Activated naive CD8-positive, alpha-beta T cell treated with anti-CD3 and anti-CD28 coated beads for 36 hours (primary cell): ENCODE measurements around the gene ELMOD1. TPM values are rescaled to one million over a fixed set of nuclear protein-coding genes. Genes with fewer than 3 reads are reported as not detected.
"Not testable (repeated sequence)": the region's sequence is repeated elsewhere in the genome, so short reads cannot be mapped to it uniquely, and the experiment has no call there.

Source experiments
- DNase-seq: peaks from one replicate; pipeline ENCODE4 v3.0.0; 2021
- H3K27ac Mint-ChIP-seq: one replicate; pipeline ENCODE4 v1.8.0; 2022; ENCODE audit warnings: mild to moderate bottlenecking, moderate library complexity, mixed read lengths
- H3K27me3 Mint-ChIP-seq: one replicate; pipeline ENCODE4 v1.8.0; 2022; ENCODE audit warnings: mild to moderate bottlenecking, mixed read lengths
- H3K36me3 Mint-ChIP-seq: one replicate; pipeline ENCODE4 v1.8.0; 2021; ENCODE audit warnings: mild to moderate bottlenecking, mixed read lengths
- H3K4me1 Mint-ChIP-seq: one replicate; pipeline ENCODE4 v1.8.0; 2021; ENCODE audit warnings: mixed read lengths
- H3K4me3 Mint-ChIP-seq: one replicate; pipeline ENCODE4 v1.8.0; 2022; ENCODE audit warnings: mild to moderate bottlenecking, moderate library complexity, mixed read lengths
- H3K9me3 Mint-ChIP-seq: one replicate; pipeline ENCODE4 v1.8.0; 2022; ENCODE audit warnings: mixed read lengths
- total RNA-seq, 2 experiments: library from RNA; stranded (reverse); gene quantifications; one replicate each; pipeline ENCODE4 v1.2.3, GENCODE V29; 2021

The ELMOD1 gene
- total RNA-seq, 2 experiments from 2014 or later: not detected

DNA sequence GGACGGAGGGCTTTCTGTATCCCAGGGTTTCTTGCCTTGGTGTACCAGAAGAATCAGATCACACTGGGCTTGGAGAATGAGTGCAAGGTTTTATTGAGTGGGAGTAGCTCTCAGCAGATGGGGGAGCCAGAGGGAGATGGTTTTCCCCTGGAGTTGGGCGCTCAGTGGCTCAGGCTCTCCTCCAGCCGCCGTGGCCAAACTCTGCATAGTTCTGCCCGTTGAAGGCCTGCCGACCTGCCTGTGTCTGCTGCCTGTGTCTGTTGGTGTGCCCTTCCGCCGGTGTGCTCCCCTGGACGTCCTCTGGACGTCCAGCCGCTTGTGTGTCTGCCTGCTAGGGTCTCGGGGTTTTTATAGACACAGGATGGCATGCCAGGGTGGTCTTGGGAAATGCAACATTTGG lies 20.9 kb upstream of the ELMOD1 start:
- H3K4me3 Mint-ChIP-seq: no peak overlapping the region
- no peaks in the 10 kb centered on the region for H3K36me3 Mint-ChIP-seq
- peaks cover 16% of the 10 kb centered on the region for H3K4me1 Mint-ChIP-seq
- peaks cover 7% of the 10 kb centered on the region for H3K27me3 Mint-ChIP-seq
- no peak overlapping the region for H3K27ac Mint-ChIP-seq
- H3K9me3 Mint-ChIP-seq: no peaks in the 10 kb centered on the region
- no peak for DNase-seq

DNA sequence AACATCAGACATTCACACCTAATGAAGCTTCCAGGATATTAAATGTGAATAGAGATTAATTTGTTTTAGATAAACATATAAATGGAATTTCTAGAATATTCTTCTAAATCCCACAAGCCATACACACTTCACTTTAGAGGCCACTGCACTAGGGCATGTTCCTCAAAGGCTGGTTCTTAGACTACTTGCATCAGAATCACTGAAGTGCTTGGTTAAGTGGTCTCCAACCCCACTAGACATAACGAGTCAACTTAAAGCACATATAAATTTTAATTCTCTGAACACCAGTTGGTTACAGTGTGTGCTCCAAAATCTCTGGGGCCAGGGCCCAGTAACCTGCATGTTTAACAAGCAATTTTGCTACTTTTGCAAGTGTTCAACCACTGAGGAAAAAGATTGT lies 17.5 kb upstream of the ELMOD1 start:
- Mint-ChIP-seq H3K9me3 (no peaks in the 10 kb centered on the region), H3K27me3 (peaks cover 7% of the 10 kb centered on the region), H3K27ac (no peak overlapping the region), H3K36me3 (no peaks in the 10 kb centered on the region), H3K4me1 (peaks cover 7% of the 10 kb centered on the region), H3K4me3 (no peak overlapping the region)
- no peak for DNase-seq

DNA sequence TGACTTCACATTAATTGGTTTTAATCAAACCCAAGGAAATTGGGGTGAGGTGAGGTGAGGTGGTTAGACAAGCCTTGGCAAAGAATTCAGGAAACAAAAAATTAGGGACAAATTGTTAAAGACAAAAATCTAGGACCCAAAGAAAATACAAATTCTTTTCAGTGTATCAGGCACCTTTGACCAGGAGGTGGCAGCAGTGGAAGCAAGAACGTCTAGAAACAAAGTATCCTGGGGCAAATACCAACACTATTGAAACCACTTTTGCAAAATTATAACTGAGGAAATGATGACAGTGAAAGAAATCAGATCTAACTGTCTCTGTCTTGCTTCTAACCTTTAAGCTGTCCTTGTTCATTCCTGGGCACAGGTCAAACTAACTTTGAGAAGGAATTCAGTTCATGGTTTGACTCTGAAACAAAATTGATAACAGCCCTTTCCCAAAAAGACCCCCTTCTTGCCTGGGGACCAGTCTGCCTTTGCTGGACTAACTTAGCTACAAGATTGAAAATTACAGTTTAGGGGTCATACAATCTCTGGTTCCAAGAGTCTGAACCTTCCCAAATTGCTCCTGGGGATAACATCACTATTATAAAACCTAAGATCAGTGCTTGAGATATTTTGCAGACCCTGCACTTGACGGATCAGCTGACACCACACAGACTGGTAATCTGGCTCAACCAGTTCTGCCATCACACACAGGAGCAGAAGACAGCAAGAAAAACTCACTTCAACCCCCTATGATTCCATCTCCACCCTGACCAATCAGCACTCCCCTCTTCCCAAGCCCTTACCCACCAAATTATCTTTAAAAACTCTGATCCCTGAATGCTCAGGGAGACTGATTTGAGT lies 14.2 kb upstream of the ELMOD1 start:
- H3K9me3 Mint-ChIP-seq, H3K4me1 Mint-ChIP-seq, H3K36me3 Mint-ChIP-seq, H3K27ac Mint-ChIP-seq, H3K4me3 Mint-ChIP-seq: not testable (repeated sequence)
- DNase-seq: peak; percentile 25
- peaks cover 16% of the 10 kb centered on the region for H3K27me3 Mint-ChIP-seq

DNA sequence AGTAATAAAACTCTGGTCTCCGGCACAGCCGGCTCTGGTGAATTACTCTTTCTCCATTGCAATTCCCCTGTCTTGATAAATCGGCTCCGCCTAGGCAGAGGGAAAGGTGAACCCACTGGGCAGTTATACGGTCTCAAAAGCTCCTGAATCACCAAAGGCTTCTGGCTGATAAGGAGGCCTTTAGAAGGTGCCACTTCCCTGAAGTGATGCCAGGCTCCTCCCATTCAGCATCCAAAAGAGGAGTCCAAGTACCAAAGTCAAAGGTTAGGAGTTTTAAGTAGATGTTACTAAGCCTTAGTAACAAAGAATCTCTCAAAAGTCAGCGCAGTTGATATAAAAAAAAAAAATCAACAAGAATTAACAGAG lies 13.6 kb upstream of the ELMOD1 start:
- H3K9me3 Mint-ChIP-seq: peaks cover 5% of the 10 kb centered on the region
- H3K36me3 Mint-ChIP-seq: no peaks in the 10 kb centered on the region

DNA sequence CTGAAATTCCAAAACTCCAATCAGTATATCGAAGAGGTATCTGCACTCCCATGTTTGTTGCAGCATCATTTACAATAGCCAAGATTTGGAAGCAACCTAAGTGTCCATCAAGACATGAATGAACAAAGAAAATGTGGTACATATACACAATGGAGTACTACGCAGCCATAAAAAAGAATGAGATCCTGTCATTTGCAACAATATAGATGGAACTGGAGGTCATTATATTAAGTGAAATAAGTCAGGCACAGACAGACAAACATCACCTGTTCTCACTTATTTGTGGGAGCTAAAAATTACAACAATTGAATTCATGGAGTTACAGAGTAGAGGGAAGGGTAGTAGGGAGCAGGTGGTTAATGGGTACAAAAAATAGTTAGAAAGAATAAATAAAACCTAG lies 11.8 kb upstream of the ELMOD1 start:
- H3K36me3 Mint-ChIP-seq, DNase-seq, H3K4me1 Mint-ChIP-seq, H3K9me3 Mint-ChIP-seq, H3K27ac Mint-ChIP-seq, H3K4me3 Mint-ChIP-seq: not testable (repeated sequence)
- peaks cover 19% of the 10 kb centered on the region for H3K27me3 Mint-ChIP-seq

More for the DNA sequence above, 13.6 kb upstream of the ELMOD1 start:
- Mint-ChIP-seq H3K27ac (no peak overlapping the region), H3K4me3 (no peak overlapping the region), H3K27me3 (peaks cover 14% of the 10 kb centered on the region), H3K4me1 (peaks cover 7% of the 10 kb centered on the region)
- DNase-seq: no peak

DNA sequence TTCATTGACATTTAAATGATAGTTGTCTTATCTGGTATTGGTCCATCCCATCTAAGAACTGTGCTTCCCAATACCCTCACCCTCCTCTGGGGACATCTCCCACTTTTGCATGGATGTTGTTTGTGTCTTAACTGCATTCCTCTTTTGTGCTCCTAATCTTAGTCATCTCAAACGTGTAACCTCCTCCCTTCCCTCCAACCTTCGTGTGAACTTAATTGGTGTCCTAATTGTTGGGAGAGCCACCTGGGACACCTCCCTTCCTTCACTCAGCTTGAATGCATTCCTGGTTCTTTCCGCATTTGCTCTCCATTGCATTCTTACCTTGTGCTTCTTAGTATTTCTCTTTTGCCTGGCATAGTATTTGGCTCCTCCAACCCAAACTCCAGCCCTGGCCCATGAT lies 9.8 kb upstream of the ELMOD1 start:
- Mint-ChIP-seq H3K27ac (no peak overlapping the region), H3K9me3 (peaks cover 5% of the 10 kb centered on the region), H3K4me1 (peaks cover 7% of the 10 kb centered on the region), H3K36me3 (no peaks in the 10 kb centered on the region), H3K27me3 (peaks cover 24% of the 10 kb centered on the region), H3K4me3 (no peak overlapping the region)
- no peak for DNase-seq

DNA sequence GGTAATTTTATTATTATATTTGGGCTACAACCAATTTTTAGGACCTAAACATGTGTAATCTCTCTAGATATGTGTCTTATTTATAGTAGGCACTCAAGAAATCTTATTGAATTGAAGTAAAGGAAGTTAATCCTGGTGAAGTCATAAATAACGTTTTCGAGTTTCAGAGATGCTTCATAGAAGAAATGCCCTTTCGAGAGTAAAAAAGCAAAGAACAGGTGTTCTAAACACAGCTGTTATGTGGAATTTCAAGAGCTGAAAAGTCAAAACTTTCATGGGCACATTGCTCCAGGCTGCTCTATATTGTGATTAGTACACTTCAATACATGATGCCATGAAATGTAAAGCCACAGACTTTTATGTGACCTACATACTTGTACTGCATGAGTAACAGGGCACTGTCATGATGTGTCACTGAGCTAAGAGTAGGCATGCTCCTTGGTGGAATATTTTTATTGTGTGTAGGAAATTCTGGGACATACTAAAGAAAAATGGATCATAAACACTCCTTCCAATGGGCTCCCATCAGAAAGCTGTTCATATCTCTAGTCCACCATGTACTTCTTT lies 7.2 kb upstream of the ELMOD1 start:
- Mint-ChIP-seq H3K27ac (no peak overlapping the region), H3K4me1 (no peaks in the 10 kb centered on the region), H3K36me3 (no peaks in the 10 kb centered on the region), H3K9me3 (peaks cover 5% of the 10 kb centered on the region), H3K27me3 (peaks cover 50% of the 10 kb centered on the region), H3K4me3 (no peak overlapping the region)
- no peak for DNase-seq

DNA sequence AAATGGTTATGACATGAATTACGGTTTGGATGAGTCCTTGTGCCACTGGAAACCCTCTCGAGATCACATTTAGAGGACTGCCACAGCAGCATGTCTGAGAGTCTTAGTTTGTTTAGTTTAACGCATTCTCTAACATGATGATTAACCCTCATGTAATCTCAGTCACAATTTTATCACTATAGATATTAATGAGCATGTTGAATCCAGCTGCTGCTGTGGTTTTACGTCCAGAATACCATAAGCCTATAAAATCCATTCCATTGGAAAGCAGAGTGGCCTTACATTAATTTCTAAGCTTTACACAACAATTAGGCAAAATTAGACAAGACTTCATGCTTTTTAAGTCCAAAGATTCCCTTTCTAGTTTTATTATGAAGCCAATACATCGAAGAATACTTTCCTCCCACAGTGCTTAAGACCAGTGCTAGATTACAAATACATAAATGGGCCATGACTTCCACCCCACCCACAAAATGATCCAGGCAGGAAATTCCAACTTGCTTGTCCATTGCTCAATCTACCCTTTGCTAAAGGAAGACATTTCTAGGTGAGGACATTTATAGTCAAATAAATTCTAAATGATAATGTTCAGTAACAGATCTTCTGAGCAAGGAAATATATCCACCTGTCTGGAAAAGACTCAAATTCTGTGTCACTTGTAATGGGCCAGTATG lies 3.5 kb upstream of the ELMOD1 start:
- Mint-ChIP-seq H3K27me3 (peaks cover 77% of the 10 kb centered on the region), H3K4me3 (no peak overlapping the region), H3K27ac (no peak overlapping the region), H3K4me1 (peaks cover 9% of the 10 kb centered on the region), H3K9me3 (peaks cover 3% of the 10 kb centered on the region), H3K36me3 (peaks cover 2% of the 10 kb centered on the region)
- no peak for DNase-seq

DNA sequence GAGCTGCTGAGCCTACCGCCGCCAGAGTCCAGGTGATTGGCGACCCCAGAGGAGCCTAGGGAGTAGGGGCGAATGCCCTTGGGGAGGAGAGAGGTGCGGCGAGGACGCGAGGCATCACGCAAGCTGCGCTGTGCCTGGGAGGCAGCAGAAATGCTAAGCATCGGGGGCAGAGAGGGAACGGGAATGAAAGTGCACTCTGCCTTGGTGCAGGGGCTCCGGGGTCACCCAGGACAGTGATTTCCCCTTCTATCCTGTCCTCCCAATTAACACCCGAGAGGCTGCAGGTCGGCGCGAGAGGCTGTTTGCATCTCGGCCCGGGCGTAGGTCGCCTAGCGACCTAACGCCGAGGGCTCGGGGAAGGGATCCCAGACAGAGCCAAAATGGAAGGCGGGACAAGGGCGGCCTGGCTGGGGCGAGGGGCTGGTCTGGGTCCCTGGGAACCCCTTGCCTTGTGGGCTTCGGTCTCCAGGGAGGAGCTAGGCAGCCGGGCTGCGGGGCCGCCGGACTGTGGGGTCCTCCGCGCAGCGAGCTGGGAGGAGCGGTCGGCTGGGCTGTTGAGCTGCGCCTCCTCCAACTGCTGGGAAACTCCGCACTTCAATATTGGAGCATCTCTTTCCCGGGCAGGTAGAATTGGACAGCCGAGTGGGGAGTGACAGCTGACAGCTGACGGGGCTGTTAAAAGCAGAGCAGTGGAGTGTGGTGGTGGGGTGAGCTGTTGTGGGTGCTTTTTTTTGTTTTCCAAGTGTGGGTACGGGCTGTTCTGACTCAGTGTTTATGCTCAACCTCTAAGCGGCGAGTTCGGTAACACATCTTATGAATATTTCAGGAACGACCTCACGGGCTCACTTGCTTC lies 657 bp downstream of the ELMOD1 start:
- Mint-ChIP-seq H3K27ac (no peak overlapping the region), H3K4me1 (peaks cover 16% of the 10 kb centered on the region), H3K4me3 (peak overlapping the region; percentile 84), H3K36me3 (peaks cover 2% of the 10 kb centered on the region), H3K9me3 (peaks cover 3% of the 10 kb centered on the region), H3K27me3 (peaks cover 92% of the 10 kb centered on the region)
- DNase-seq: peak; percentile 43

DNA sequence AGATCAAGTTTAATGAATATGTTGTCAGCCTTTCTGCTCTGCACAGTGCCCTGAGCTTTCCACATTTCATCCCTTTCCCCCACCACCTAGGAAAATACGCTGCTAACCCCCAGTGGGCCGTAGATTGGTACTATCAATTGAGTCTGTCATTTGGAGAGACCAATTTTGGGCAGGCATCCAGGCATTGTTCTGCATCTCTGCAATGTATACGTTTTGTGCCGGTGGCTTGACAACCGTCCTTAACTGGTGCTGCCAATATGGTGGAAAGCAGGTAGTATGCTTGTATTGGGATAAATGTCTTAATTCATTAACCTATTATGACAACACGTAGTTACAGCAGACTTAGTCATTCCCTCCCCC lies 1.3 kb downstream of the ELMOD1 start:
- Mint-ChIP-seq H3K36me3 (peaks cover 2% of the 10 kb centered on the region), H3K4me1 (peaks cover 16% of the 10 kb centered on the region), H3K4me3 (peak overlapping the region; percentile 84), H3K27me3 (peaks cover 91% of the 10 kb centered on the region), H3K9me3 (peaks cover 3% of the 10 kb centered on the region), H3K27ac (no peak overlapping the region)
- DNase-seq: no peak

DNA sequence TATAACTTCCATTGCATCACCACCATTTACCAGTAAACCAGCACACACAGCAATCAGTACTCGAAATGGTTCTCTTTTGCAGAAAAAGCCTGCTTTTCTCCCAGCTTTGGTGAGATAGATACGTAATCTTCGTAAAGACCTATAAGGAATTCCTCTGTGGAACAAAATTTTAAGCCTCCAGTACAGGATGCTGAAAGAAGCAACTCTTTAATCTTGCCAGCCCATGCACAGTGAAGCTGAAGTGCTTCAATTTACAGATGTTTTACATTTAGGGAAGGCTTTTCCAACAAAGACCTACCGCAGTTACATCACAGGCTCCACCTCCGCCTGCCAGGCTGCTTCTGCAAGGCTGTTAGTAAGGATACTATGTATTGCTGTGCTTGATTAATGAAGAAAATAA lies 1.9 kb downstream of the ELMOD1 start:
- no peak overlapping the region for H3K4me3 Mint-ChIP-seq
- H3K36me3 Mint-ChIP-seq: peaks cover 2% of the 10 kb centered on the region
- peaks cover 91% of the 10 kb centered on the region for H3K27me3 Mint-ChIP-seq
- H3K9me3 Mint-ChIP-seq: peaks cover 3% of the 10 kb centered on the region
- H3K27ac Mint-ChIP-seq: no peak overlapping the region
- H3K4me1 Mint-ChIP-seq: peaks cover 16% of the 10 kb centered on the region
- no peak for DNase-seq

DNA sequence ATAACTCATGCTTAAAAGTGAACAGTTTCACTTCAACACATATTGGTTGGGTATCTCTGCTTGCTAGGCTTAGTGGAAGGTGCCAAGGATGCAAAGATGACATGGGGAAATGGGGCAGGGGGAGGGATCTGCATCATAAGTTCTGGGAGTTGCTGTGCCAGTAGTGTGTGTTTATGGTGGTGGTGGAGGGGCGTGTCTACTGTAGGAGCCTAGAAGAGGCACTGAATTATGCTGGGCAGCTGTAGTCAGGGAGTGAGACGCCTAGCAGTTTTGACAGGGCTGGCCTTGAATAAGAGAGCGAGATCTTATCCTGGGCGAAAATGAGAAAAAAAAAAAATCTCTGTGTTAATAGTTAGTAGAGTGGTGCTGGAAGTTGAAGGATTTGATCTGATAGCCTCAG lies 3.0 kb downstream of the ELMOD1 start:
- H3K4me1 Mint-ChIP-seq: peaks cover 16% of the 10 kb centered on the region
- peaks cover 3% of the 10 kb centered on the region for H3K9me3 Mint-ChIP-seq
- H3K27me3 Mint-ChIP-seq: peaks cover 91% of the 10 kb centered on the region
- no peak overlapping the region for H3K27ac Mint-ChIP-seq
- no peak overlapping the region for H3K4me3 Mint-ChIP-seq
- H3K36me3 Mint-ChIP-seq: peaks cover 2% of the 10 kb centered on the region
- no peak for DNase-seq

DNA sequence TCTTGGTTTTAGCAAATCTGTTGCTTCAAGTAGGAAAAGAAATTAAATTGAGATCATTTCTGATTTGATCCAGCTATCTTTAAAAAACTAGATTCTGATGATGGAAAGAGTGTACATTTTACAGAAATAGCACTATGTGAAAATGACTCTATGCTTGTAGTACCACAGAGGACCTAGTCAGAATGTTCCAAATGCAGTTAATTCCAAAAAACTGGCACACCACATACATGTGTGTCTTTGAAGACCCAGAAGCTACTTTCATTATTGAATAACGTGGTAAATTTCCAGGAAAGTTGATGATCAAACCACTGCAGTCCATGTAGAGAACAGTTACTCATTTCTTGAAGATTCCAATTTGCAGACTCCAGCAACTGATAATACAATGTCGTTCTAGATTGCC lies 3.8 kb downstream of the ELMOD1 start:
- Mint-ChIP-seq H3K27ac (no peak overlapping the region), H3K36me3 (no peaks in the 10 kb centered on the region), H3K27me3 (peaks cover 86% of the 10 kb centered on the region), H3K4me3 (no peak overlapping the region), H3K4me1 (peaks cover 16% of the 10 kb centered on the region), H3K9me3 (no peaks in the 10 kb centered on the region)
- no peak for DNase-seq

DNA sequence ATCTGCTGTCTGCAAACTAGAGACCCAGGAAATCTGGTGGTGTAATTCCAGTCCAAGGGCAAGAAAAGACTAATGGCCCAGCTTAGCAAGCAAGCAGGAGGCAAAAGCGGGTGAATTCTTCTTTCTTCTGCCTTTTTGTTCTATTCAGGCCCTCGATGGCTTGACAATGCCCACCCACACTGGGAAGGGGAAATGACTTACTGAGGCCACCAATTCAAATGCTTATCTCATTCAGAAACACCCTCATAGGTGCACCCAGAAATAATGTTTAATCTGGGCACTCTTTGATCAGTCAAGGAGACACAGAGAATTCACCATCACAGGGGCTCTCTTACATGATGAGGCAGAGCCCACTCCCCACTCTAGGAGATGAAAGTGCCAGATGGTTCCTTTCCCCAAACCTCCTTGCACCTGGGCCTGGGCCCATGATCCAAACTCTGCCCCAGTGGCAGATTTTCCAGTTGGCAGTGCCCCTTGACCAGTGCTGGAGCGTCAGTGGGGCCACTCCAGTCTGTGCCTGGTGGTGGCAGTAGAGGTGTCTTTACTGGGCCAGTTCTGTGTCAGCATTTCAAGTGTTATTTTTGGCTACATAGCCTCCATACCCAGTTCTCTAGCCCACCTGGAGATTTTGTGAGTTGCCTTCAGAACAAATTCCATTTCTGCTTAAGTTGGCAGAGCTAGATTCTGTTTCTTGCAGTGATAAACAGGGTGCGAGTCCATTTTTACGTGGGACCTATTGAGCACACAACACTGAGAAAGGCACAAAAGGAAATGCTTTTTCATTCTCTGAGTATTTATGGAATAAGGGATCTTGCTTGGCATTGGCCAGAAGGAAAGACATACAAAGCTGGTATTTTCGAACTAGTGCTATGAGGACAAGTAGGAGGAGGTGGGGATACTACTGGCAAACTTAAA lies 7.5 kb downstream of the ELMOD1 start:
- Mint-ChIP-seq H3K27ac (no peak overlapping the region), H3K9me3 (no peaks in the 10 kb centered on the region), H3K27me3 (peaks cover 78% of the 10 kb centered on the region), H3K36me3 (no peaks in the 10 kb centered on the region), H3K4me1 (peaks cover 4% of the 10 kb centered on the region), H3K4me3 (no peak overlapping the region)
- DNase-seq: no peak
